ENCODE data around the gene TMEM119.
"Not testable (repeated sequence)": the region's sequence is repeated elsewhere in the genome, so short reads cannot be mapped to it uniquely, and the experiment has no call there.

The TMEM119 gene

DNA sequence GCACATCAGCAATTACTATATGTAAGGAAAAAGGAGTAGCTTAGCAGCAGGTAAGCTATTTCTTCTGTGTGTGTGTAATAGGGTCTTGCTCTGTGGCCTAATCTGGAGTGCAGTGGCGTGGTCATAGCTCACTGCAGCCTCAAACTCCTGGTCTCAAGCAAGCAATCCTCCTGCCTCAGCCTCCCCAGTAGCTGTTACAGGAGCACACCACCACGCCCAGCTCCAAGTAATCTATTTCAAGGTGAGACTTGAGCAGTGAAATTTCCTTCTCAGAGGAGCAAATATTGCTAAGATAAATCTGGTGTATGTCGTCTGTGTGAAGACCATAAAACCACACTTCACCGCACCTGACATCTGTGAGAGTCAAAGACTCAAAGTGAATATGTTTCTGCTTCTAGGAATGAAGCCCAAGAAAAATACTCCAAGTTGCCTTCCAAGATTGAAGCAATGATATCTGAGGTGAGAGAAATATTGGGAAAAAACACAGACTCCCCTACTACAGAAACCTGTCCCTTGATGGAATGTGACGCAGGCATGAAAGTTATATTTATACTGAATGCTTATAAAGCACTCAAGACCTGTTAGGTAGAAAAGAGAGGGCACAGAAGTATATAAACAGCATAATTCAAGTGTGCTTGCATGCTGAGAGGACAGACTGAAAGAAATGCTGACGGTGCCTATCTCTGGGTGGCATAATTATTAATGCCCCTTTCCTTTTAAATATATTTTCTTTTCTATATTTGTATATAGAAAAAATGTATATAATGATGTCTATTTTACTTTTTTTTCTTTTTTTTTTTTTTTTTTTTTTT, 38.3 kb upstream of the TMEM119 start:
- Histone ChIP-seq H3K4me3 (ENCODE audit: low read depth in 1 of 2, low read length in 1 of 2) (peak overlapping the region; percentile 76 to 91), H3K27me3 (no peaks in the 10 kb centered on the region), H3K4me1 (ENCODE audit: control insufficient read depth in 1 of 2, insufficient read depth in 1 of 2, low read depth in 1 of 2, low read length in 1 of 2) (peaks cover 52 to 72% of the 10 kb centered on the region in 2 experiments), H3K9me3 (no peaks in the 10 kb centered on the region), H3K27ac (peak overlapping the region; percentile 98), H3K36me3 (no peaks in the 10 kb centered on the region)
- TF ChIP-seq CTCF (IDR thresholded peaks at IDR 0.05): no peak

GRCh38 chr12:108635201-108635996, 37.5 kb upstream of the TMEM119 start:
- no peaks in the 10 kb centered on the region for H3K27me3 ChIP-seq
- TF ChIP-seq CTCF (IDR thresholded peaks at IDR 0.05): peak; percentile 16
- peak overlapping the region; percentile 98 for H3K27ac ChIP-seq
- H3K9me3 ChIP-seq: no peaks in the 10 kb centered on the region
- peak overlapping the region; percentile 76 to 91 for H3K4me3 ChIP-seq (ENCODE audit: low read depth in 1 of 2, low read length in 1 of 2)
- peaks cover 54 to 80% of the 10 kb centered on the region in 2 experiments for H3K4me1 ChIP-seq (ENCODE audit: control insufficient read depth in 1 of 2, insufficient read depth in 1 of 2, low read depth in 1 of 2, low read length in 1 of 2)
- peaks cover 5% of the 10 kb centered on the region for H3K36me3 ChIP-seq

GRCh38 chr12:108634341-108634751, 36.5 kb upstream of the TMEM119 start:
- no peaks in the 10 kb centered on the region for H3K9me3 ChIP-seq
- peaks cover 12% of the 10 kb centered on the region for H3K36me3 ChIP-seq
- peaks cover 65 to 91% of the 10 kb centered on the region in 2 experiments for H3K4me1 ChIP-seq (ENCODE audit: control insufficient read depth in 1 of 2, insufficient read depth in 1 of 2, low read depth in 1 of 2, low read length in 1 of 2)
- no peak for TF ChIP-seq CTCF (IDR thresholded peaks at IDR 0.05)
- peak overlapping the region; percentile 98 for H3K27ac ChIP-seq
- H3K27me3 ChIP-seq: no peaks in the 10 kb centered on the region
- H3K4me3 ChIP-seq (ENCODE audit: low read depth in 1 of 2, low read length in 1 of 2): peak overlapping the region; percentile 76 to 91

DNA sequence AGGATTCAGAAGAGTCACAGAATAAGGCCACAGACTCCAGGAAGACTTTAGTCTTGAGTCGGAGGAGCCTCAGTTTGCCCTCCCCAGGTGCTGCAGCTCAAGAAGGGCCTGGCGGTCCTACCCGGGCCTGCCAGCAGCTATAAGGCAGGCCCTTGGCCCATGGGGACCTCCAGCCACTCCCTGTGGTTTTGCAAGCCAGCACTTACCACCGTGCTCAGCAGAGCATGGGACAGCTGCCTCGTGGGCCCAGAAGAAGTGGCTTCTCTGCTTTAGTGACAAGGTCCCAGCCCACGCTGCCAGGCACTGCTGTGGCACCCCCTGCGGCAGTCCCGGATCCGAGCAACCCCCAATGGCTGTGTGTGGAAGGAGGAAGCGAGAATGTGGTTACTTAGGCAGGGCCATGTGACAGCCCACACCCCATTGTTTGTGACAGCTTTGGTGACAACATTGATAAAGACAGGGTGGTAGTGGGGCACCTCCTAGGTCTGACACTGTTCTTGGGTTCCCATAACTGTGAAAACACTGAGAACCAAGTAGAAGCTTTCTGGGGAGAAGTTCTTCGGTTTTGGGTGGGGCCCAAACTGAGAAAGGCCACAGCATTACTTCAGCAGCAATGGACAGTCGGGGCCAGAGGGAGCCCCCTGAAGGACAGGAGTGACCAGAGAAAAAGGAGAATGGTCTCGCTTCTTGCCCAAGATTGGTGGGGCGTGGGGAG, 35.8 kb upstream of the TMEM119 start, which contains the start of gene SELPLG:
Gene SELPLG (minus strand): TSS at position 361 of the 715 bp plus-strand sequence. CDS start 9,587 bp downstream, outside the sequence.
- peak within 1 kb of the TSS; percentile 98 for H3K27ac ChIP-seq
- H3K4me3 ChIP-seq (ENCODE audit: low read depth in 1 of 2, low read length in 1 of 2): peak within 1 kb of the TSS; percentile 76 to 91
- H3K4me1 ChIP-seq (ENCODE audit: control insufficient read depth in 1 of 2, insufficient read depth in 1 of 2, low read depth in 1 of 2, low read length in 1 of 2): peaks cover 72 to 97% of the 10 kb centered on the region in 2 experiments
- TF ChIP-seq CTCF (IDR thresholded peaks at IDR 0.05): peak; percentile 79
- no peaks in the 10 kb centered on the region for H3K27me3 ChIP-seq
- H3K36me3 ChIP-seq: peaks cover 17% of the 10 kb centered on the region
- no peaks in the 10 kb centered on the region for H3K9me3 ChIP-seq

DNA sequence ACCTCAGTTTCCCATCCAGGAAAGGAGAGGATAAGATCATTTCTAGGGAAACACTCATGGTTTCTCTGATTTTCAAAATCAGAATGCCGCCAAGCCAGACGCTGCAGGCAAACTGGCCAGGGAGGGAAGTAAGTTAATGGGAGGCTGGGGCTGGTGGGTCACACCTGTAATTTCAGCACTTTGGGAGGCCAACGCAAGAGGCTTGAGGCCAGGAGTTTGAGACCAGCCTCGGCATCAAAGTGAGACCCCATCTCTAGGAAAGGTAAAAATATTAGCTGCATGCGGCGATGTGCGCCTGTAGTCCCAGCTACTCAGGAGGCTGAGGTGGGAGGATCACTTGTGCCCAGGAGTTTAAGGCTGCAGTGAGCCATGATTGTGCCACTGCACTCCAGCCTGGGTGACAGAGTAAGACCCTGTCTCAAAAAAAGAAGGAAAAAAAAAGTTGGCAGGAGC, 35.2 kb upstream of the TMEM119 start:
- peak overlapping the region; percentile 76 to 91 for H3K4me3 ChIP-seq (ENCODE audit: low read depth in 1 of 2, low read length in 1 of 2)
- peak overlapping the region; percentile 98 for H3K27ac ChIP-seq
- peaks cover 73 to 99% of the 10 kb centered on the region in 2 experiments for H3K4me1 ChIP-seq (ENCODE audit: control insufficient read depth in 1 of 2, insufficient read depth in 1 of 2, low read depth in 1 of 2, low read length in 1 of 2)

DNA sequence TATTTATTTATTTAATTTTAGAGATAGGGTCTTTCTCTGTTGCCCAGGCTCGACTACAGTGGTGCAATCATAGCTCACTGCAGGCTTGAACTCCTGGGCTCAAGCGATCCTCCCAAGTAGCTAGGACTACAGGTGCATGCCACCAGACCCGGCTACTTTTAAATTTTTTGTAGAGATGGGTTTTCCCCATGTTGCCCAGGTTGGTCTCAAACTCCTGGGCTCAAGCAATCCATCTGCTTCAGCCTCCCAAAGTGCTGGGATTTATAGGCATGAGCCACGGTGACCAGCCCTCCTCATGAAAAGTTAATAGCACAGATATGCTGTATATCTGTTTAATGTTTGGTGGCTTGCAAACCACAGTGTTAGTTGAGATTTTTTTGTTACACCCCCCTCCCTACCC, 33.4 kb upstream of the TMEM119 start:
- Histone ChIP-seq H3K36me3 (peaks cover 40% of the 10 kb centered on the region), H3K4me1 (ENCODE audit: control insufficient read depth in 1 of 2, insufficient read depth in 1 of 2, low read depth in 1 of 2, low read length in 1 of 2) (peaks cover 72 to 99% of the 10 kb centered on the region in 2 experiments), H3K4me3 (ENCODE audit: low read depth in 1 of 2, low read length in 1 of 2) (peak overlapping the region; percentile 76 to 91), H3K27ac (peak overlapping the region; percentile 98)
- H3K27me3 ChIP-seq, H3K9me3 ChIP-seq: not testable (repeated sequence)

More for the DNA sequence above, 35.2 kb upstream of the TMEM119 start:
- Histone ChIP-seq H3K36me3 (peaks cover 23% of the 10 kb centered on the region), H3K27me3 (no peaks in the 10 kb centered on the region), H3K9me3 (no peaks in the 10 kb centered on the region)
- no peak for TF ChIP-seq CTCF (IDR thresholded peaks at IDR 0.05)

Measured in neutrophil (primary cell).